NCI-H82 treated with DMSO at 0.1 percent for 48 hours (cell line): ENCODE results near the gene PIGH.
A peak's percentile ranks its signal among the peaks of the same experiment; 100 is the strongest.
"Not testable (repeated sequence)": the region's sequence is repeated elsewhere in the genome, so short reads cannot be mapped to it uniquely, and the experiment has no call there.

Source experiments
- DNase-seq: peaks from one replicate; lab custom pipeline; 2025; ENCODE audit not compliant: unreplicated experiment; lab: John Stamatoyannopoulos, UW

The PIGH gene, protein sequence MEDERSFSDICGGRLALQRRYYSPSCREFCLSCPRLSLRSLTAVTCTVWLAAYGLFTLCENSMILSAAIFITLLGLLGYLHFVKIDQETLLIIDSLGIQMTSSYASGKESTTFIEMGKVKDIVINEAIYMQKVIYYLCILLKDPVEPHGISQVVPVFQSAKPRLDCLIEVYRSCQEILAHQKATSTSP

DNA sequence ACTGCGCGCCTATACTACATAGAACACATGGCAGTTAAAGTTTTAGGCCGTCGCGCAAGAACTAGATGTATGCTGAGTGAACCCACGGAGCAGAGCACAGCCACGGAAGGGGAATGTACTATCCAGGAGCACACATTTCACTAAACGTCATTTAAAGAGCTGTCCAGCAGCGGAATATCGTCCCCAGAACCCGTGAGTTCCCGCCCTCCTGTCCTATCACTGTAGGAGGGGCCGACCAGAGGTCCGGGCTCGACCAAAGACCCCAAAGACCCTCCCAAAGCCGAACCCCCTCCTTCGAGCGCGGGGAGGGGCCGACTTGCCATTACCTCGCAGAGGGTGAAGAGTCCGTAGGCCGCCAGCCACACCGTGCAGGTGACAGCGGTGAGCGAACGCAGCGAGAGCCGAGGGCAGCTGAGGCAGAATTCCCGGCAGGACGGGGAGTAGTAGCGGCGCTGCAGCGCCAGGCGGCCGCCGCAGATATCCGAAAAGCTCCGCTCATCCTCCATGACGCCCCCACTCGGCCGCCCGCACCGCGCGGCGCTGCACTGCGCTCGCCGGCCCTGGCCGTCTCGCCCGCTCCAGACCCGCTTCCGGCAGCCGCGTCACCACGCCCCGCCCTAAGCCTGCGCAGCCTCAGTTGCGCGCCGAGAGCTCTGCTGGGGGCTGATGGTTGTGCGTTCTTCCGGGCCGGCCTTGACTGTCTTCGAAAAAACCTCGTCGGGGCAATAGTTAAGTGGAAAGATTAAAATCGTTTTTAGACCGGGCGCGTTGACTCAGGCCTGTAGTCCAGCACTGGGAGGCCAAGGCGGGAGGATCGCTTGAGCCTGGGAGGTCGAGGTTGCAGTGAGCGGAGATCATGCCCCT is at the start of gene PIGH:
Gene PIGH, minus strand, starts transcription at position 571 of the 864 bp plus-strand sequence. Its CDS starts 65 bp downstream, at position 506.
- DNase-seq, result peak; percentile 46

DNA sequence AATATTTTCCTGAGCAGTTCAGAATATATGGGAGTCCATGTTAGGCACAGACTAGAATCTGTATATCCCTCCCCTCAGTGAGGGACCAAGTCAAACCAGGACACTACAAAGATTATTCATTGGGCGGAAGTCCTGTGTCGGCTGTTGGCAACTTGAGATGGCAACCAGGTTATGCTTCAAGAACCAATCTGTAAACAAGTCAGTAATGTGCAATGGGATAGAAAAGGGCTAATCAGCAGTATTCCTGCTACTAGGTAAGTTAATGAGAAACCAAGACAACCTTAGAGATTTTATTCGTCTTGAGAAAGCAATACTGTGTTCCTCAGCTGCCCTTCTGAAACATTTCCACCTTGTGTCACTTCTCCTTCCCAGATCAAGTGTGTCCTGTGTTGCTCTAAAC is 46.1 kb upstream of the PIGH start:
- no peak for DNase-seq

DNA sequence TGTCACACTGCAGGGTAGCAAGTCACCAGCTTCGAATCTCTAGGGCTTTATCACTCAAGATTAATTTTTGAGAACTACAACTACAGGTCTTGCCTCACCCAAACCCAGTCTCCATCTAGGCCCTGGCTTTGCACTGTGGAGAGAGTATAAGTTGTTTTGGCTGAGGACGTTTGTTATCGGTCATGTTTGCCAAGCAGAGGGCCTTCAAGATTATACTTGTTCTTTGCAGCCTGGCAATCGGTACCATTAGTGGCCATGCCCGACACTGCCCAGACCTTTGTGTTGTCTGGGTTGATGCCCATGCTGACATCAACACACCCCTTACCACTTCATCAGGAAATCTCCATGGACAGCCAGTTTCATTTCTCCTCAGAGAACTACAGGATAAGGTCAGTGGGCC is 45.3 kb upstream of the PIGH start:
- DNase-seq, result no peak

DNA sequence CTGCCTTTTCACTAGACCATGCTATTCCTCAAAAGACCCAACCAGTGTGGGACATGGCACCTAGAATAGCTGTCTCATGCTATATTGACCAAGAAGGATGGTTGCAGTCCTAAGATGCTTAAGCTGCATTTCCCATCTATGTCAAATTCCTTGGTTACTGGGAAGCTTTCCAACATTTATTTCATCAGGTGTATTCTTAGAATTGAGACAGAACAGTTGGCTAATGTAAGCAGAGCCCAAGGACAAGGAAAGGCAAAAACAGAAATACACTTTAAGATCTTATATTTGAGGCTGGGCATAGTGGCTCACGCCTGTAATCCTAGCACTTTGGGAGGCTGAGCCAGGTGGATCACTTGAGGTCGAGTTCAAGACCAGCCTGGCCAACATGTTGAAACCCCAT is 44.4 kb upstream of the PIGH start:
- no peak for DNase-seq

DNA sequence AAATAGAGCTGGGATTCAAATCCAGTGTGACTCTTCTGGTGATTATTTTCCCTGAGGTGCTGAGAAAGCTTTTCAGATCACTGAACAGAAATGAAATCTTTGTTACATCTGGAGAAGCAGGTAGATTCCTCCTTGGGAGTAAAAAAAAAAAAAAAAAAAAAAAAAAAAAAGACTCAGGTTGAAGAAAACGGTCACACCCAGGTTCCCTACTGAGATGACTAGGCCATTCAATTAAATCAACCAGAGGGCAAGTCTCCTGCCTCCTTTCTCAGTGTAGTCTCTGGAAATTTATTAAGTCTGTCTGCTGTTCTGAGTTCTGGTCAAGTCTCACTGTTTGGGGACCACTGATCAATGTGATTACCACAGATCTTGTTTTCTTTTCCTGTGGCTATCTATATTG is 43.6 kb upstream of the PIGH start:
- no peak for DNase-seq

DNA sequence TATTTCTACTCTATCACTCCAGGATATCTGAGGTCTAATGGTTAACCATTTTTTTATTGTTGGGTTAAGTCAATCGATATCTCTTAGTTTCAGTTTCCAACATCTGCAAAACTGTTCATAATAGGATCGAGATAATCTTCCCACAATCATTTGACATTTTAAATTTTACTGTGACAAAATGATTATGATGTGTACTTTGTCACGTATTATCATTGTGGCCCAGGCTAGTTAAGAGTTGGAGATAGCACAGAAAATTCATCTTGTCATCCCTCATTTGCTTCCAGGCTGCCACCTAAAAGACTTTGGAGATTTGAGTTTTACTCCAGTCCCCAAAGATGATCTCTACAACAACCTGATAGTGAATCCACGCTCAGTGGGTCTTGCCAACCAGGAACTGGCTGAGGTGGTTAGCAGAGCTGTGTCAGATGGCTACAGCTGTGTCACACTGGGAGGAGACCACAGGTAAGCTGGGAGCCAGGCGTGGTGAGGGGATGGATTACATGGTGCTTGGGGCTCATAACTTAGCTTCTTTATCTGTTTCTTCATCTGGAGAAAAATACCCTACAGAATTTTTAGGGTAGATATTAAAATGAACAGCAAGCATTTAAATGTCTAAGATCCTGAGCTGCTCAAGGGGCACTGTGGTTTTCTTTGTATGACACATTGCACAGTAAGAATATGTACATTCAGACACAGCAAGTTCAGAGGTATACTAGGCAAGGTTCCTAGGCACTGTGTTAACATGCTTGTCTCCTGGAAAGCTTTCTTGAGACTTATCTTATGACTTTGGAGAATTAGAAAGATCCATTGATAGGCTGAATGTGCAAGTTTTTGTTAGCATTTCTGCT is 42.1 kb upstream of the PIGH start:
- DNase-seq, result no peak

DNA sequence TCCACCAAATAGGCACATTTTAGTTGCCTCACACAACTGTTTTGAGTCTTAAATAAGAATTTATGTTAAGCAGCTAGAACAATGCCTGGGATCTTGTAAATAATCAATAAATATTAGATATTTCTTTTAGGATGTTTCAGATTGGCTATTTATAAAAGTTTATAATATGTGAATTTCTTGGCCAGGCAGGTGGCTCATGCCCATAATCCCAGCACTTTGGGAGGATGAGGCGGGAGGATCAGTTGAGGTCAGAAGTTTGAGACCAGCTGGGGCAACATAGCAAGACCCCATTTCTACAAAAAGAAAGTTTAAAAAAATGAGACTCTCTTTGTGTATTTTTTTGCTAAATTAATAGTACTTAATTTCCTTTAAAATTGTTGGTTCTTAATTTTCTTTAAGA is 41.4 kb upstream of the PIGH start:
- DNase-seq, result no peak

DNA sequence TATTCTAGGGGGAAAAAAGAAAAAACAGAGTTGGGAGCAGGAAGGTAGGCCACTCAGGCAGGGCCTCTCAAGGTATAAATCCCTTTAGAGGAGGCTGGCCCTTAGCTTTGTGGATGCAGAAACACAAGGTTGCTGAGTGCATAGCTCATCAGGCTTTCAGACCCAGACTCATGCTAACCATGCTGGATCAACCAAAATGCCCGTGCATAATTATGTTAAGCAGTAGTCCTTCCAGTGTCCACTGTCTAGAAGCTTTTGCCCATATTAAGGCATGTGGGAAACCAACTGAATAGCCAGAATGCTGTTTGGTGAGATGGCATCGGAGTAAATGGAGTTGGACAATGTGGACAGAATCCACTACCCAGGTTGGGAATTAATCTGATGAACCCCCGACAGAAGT is 38.6 kb upstream of the PIGH start:
- DNase-seq, result no peak

DNA sequence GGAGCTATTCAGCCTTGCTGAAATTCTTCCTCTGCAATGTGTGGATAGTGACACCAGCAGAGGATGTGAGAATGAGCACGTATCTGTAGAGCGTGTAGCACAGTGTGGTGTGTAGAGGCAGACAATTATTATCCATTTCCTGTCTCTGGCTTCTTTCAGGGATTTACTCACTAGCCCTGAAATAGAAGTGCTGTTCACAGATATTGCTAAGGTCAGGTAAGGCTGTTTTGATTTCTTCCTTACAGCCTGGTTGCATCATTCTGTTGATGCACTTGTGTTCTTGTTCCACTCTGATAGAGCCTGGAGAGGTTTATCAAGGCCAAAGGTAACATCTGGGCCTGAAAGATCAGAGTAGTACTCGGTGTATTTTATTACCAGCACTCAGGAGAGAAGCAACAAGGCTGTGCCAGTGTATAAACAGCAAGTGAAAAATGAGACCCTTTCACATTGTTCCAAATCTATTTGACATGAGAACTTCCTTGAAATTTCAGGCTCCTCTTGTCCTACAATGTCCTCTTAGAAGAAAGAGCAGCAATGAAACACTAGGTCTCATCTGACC is 36.4 kb upstream of the PIGH start:
- DNase-seq, result no peak

DNA sequence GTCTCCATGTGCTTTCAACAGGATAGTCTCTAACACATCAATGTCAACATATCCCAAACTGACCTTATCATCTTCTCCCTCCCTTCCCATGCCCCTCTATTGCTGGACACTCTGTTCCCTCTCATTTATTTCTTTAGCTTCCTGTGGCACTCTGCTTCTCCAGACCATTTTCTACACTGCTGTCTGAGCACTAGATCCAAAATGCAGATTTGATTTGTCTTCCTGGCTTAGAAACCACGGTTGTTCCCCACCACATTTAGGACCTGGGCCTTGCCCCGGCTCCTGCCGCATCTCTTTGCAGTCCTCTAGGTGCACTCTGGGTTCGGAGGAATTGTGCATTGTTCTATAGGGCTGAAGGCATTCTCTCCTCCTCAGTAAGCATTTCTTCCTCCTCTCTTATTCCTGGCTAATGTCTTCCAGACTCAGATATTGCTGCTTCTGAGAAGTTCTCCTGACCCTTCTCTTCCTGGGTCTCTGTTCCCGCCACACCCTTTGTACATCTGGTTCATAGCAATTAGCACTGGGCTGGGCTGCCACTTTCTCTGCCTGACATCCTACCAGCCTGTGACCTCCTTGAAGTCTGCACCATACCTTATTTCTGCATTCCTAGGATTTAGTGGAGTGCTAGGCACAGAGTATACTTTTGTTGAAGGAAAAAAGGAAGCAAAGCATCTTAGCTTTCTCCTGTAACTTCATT is 33.5 kb upstream of the PIGH start:
- DNase-seq, result no peak

DNA sequence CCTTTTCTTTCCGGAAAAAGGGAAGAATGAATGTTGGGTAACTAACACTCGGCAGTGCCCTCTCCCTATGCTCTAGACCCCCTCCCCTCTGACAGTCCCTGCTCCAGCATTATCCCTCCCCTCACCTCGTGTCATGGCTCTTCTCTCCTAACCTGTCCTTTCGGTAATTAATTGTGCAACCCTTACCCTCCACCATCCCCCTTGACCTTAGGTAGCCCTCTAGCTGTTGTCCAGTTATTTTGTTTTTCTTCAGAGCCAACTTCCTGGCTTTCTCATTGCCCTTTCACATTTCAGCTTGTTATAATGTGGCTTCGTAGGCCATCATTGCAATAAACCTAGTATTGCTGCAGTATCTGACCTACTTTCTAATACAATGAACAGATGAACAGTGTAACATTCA is 30.9 kb upstream of the PIGH start:
- DNase-seq, result no peak

DNA sequence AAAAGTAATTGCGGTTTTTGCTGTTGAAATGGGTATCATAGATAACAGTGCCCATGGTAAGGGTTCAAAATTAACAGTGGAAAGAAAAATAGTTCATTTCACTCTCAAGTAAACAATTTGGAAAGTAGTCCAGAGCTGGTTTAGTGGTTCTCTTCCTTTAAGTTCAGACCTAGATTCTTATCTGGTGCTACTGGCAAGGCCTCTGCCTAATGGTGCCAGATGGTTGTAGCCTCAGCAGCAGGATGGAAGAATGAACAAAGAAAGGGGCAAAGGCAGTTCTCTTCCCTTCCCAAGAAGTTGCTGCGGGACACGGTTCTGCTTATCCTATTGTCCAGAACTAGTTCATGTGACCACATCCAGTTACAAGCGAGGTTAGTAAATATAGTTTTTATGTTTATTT is 30.1 kb upstream of the PIGH start:
- DNase-seq, result no peak

DNA sequence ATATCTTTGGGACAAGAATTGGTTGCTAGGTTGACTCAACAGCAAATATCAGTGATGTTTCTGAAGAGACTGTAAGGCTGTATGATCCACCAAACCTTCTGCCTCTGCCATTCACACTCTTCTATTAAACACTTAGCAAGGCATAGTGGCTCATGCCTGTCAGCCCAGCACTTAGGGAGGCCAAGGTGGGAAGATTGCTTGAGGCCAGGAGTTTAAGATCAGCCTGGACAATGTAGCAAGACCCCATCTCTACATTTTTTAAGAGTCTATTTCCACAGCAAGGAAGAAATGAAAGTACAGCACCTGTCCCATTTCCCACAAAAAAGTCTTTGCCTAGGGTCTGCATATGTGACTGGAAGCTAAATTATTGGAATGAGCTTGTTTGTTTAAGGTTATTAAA is 27.5 kb upstream of the PIGH start:
- no peak for DNase-seq

DNA sequence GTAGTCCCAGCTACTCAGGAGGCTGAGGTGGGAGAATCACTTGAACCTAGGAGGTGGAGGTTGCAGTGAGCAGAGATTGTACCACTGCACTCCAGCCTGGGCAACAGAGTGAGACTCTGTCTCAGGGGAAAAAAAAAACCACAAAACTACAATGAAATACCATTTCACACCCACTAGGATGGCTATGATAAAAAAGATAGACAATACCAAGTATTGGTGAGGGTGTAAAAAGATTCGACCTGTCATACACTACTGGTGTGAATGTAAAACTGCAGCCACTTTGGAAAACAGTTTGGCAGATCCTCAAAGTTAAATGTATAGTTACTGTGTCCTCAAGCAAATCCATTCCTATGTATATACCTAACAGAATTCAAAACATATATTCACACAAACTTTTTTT is 26.1 kb upstream of the PIGH start:
- DNase-seq, result not testable (repeated sequence)

DNA sequence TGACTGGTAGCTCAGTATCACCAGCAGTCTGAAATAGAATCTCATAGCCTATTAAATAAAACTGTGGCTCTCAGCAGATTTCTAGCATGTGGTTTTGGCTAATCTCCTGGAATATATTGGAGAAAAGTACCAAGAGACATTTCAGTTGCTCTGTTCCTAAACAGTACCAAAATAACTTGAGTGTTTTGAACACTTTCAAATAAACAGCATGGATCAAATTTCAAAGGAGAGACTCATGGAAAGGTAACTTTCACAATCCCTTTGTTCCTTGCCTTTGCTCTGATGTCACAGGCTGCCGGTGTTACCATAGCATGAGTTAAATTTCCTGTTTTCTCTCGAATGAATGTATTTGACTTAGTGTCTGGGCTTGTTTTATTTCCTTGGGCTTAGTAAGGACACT is 23.0 kb upstream of the PIGH start:
- no peak for DNase-seq

DNA sequence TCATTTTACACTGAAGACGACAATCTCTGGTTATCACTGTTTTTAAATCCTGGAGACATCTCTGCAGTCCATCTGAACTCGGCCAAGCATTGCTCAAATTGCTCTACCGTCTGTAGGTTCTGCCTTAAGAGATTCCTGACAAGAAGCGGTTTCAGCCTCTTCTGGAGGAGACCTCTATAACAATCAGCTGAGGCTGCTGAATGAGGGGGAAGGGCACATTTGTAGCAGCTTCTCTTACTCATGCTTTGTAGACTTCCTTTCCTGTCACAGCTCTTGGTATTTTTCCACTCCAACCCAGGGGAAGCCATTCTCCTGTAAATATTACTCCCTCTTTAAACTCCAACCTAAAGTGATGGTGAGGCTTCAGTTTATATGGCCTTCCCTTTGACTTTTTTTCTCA is 22.6 kb upstream of the PIGH start:
- DNase-seq, result no peak

DNA sequence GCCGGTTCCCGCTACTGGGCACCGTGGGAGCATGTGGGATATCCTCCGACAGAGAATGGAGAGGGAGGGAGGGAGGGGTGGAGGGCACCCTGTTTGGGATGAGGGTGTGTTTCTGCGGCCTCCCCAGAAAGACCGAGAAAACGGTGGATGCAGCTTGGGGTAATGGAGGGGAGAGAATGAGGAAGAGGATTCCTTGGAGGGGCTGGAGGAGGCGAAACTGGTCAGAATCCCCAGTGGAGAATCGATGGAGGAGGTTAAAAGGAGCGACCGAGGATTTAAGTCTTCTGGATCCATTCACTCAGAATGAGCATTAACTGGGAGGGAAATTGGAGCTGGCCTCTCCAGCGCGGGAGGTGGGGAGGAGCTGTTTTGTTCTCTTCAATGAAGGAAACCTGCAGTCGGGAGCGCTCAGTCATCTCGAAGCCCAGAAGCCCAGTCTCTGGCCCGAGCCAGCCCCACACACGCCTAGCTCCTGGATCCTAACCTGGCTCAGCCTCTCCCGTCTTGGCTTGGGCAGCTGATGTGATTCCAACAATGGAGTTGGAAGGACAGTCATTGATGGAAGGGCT is 20.2 kb upstream of the PIGH start:
- no peak for DNase-seq

DNA sequence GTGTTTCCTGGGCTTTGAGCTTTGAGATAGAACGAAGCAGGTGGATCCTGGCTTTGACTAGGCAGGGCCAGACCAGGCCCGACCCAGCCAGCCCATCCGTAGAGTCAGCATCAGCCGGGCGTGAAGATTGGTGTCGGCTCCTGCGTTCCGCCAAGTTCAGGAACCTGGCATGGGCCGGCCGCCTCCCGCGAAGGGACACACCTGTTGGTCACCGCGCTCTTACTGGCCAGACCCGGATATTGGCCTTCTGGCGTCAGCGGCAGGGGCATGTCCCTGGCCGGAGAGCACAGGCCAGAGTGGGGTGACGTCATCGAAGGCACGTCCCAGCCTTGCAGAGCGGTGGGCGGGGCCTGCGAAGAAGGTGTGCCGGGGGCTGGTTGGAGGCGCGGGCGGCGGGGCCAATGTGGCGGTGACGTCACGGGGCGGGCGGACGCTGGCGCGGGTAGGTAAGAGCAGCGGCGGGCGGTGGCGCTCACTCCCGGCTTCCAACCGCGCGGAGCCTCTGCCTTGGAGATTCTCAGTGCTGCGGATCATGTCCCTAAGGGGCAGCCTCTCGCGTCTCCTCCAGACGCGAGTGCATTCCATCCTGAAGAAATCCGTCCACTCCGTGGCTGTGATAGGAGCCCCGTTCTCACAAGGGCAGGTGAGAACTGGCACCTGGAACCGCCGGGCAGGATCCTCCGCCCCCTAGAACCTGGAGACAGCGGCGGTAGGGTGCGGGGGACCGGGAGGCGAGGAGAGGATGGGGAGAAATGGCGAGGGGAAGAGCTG is 19.6 kb upstream of the PIGH start, which contains the start of gene ARG2:
Gene ARG2, plus strand, starts transcription at position 475 of the 771 bp plus-strand sequence. Its CDS starts 58 bp downstream, at position 533.
- peak; percentile 73 for DNase-seq

DNA sequence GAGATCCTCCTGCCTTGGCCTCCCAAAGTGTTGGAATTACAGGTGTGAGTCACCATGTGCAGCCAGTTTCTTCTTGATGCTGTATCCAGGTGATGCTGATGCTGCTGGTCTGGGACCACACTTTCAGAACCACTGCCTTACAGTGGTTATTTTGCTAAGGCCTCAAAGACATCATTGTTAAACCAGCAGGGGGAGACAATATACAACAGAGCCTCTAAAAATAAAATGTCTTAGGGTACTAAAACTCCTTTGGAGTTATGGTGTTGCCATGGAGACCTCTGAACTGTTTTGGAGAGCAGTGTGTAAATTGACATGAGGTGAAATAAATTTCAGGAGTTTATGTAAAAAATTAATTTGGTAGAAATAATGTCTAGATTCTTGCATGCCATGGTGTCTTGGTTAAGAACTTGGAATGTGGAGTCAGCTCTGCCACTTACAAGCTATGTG is 18.6 kb upstream of the PIGH start:
- no peak for DNase-seq

DNA sequence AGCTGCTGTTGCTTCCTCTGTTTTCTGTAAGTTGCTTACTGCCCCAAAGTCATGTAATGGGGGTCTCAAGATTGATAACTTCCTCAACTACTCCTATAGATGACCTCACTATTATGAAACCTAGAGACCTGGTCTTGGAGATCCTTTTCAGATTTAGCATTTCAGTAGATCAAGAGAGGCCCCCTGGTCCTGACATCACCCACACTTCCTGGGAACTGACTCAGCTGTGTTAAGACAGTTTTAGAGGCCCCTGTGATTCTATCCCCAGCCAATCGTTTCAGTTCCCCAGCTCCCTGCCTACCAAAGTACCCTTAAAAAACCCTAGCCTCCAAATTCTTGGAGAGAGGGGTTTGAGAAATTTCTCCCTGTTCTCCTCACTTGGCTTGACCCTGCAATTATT is 10.4 kb upstream of the PIGH start:
- no peak for DNase-seq
